ENCODE measurements around the gene PCSK5.

The PCSK5 gene

DNA sequence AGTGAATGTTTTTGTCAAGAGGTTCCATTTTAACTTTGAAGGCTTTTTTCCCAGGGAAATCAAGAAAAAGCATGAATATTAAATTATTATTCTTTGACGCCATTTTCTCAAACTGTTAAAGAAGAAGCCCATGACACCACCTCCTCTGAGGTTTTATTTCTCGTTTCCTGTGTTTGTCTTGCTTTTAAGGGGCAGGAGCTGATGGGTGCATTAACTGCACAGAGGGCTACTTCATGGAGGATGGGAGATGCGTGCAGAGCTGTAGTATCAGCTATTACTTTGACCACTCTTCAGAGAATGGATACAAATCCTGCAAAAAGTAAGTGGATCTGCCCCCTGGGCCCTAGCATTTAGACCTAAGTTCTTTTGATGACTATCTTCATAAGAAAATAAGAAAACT lies 298.4 kb downstream of the PCSK5 start:
- DNase-seq (ENCODE audit: low read depth in 2 of 2), result no peak

DNA sequence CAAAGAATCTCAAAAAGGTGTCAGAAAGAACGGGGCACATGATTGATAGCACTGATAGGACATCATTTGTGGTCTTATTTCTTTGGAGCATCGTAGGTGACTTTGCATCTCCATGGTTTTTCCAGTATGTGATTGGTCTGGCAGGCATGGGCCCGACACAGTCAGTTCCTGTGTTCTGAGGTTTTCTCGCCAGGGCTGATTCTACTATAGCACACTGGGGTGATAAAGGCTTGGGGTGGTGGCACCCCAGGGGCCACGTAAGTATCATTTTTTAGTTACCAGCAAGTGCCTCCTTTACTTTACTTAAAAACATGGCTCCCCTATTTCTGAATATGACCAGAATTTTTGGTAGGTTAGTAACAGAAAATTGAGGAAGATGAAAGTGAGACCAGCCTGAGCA lies 301.0 kb downstream of the PCSK5 start:
- DNase-seq (ENCODE audit: low read depth in 2 of 2), result no peak

DNA sequence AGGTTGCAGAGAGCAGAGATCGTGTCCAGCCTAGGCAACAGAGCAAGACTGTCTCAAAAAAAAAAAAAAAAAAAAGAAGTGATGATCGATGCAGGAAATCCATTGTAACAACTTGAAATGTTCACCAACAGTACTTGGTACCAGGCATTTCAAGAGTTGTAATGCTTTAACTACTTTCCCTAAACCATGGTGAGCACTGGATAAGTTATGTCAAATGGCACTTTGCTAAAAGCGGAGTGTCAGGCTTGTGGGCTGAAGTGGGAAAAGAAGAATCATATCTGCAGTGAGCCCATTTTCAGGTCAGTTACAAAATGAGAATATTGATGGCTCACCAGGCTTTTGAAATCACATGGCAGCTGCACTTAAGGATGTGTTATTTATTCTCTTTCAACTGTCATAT lies 301.5 kb downstream of the PCSK5 start:
- DNase-seq (ENCODE audit: low read depth in 2 of 2), result no peak

DNA sequence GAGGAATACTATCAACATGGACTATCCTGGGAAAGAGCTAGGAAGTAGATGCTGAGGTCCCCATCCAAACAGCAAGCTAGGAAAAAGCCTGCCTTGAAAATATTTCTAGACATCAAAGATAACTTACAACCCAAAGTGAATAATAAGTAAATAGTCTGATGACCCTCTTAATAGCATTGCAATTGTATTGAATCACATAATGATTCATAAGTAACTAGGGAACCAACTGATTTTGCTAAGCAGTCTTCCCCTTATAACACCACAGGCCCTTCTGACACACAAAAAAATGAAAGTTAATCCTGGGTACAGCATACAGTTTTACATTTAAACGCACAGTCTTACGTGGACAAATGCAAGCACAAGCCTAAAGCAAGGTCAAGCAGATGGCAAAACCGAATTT lies 304.4 kb downstream of the PCSK5 start:
- no peak for DNase-seq (ENCODE audit: low read depth in 2 of 2)

DNA sequence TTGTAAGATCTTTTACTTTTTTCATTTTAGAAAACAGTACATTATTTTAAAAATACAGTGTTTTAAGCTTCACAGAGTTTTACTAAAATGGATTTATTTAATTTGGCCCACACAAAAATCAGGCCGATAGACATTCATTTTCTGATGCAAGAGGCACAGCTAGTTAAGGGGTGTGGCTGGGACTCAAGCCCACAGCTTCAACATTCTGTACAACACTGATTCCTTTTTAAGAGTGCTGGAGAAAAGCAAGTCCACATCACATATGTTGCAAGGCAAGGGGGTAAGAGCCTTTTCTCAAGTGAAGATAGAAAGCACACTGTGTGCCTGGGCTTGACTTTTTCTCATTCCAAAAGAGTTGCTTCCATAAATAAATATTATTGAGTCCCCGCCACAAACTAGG lies 307.9 kb downstream of the PCSK5 start:
- no peak for DNase-seq (ENCODE audit: low read depth in 2 of 2)

DNA sequence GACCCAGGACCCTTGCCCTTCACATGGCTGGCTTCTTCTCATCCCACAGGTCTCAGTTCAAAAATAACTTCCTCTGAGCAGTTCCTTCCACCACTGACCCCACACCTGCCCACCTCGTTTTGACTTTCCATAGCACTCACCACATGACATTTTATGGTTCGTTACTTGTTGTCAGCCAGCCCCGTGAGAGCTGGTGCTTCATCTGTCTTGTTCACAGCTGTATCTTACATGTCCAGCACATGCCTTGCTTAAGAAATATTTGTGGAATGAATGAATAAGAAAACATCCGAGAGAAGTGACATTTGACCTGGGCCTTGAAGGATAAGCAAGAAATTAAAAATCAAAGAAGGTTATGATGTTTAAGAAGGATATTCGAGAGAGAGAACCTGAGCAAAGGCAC lies 309.8 kb downstream of the PCSK5 start:
- no peak for DNase-seq (ENCODE audit: low read depth in 2 of 2)

DNA sequence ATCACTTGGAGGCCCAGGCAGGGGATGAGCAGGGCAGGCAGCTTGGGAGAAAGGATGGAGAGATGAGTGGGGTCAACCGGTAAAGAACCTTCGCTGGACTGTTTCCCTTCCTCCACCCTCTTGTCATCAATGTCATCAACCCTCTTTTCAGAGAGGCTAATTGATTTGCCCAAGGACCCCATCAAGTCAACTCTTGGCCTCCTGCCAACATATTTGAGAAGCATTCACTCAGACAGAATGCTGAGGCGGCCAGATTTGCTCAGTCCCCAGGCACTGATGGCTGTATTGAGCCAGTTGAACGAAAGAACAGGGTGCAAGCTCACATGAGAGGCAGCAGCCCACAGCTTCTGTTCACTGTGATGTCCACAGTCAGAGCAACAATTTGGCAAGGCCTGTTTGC lies 310.3 kb downstream of the PCSK5 start:
- DNase-seq (ENCODE audit: low read depth in 2 of 2), result no peak

DNA sequence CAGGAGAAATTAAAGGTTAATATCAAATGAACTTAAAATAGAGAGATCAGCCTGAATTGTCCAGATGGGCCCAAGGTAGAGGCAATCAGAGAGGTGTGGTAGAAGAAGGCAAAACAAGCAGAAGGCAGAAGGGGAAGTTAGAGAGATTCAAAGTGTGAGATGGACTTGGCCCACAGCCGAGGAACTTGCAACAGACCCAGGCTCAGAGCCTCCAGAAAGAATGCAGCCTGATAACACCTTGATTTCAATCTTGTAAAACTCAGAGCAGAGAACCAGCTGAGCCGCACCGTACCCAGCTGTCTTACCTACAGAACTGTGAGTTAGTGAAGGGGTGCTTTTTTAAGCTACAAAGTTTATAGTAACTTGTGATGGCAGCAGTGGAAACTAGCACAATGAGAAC lies 312.9 kb downstream of the PCSK5 start:
- DNase-seq (ENCODE audit: low read depth in 2 of 2), result no peak

DNA sequence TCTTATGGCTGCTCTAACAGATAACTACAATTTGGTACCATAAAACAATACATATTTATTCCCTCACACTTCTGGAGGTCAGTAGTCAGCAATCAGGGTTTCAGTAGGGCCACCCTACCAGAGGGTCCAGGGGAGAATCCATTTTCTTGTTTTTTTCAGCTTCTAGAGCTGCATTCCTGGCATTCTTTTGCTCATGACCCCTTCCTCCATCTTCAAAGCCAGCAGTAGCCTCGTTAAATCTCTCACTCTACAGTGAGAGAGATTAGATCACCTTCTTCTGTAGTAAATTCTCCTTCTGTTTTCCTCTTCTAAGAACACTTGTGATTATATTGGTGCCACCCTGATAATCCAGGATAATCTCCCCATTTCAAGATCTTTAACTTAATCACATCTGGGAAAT lies 316.3 kb downstream of the PCSK5 start:
- no peak for DNase-seq (ENCODE audit: low read depth in 2 of 2)

DNA sequence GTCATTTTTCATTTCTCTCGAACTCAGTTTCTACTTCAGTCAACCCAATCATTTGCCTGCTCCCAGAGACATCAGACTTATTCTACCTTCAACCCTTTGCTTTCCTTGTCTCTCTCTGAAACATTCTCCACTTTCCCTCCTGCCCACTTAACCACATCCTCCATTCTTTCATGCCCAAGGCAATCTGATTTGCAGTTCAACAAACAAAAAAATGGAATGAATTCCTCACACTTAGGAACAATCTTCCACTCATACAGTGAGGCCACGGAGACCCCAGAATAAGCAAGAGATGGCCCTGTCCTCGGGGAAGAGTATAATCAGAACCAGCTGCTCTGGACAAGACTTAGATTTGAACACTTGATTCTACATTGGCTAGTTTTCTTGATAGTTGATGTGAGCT lies 323.3 kb downstream of the PCSK5 start:
- DNase-seq (ENCODE audit: low read depth in 2 of 2), result no peak

DNA sequence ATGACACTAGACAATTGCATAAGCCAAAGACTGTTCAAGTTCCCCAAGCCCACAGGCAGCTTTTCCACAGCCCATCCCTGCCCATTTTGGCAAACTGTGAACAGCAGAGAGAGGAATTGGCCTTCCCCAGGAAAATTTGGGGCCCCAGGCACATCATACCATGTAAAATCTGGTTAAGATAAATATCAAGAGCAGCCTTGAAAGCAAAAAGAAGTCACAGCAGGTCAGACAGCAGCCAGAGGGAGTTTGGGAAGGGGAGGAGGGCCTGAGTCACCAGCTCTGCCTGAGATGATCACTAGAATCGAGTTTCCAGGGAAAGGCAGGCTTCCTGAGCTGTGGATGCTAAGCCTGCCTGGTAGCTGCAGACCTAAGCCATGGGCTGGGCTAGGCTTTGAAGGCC lies 324.6 kb downstream of the PCSK5 start:
- no peak for DNase-seq (ENCODE audit: low read depth in 2 of 2)

DNA sequence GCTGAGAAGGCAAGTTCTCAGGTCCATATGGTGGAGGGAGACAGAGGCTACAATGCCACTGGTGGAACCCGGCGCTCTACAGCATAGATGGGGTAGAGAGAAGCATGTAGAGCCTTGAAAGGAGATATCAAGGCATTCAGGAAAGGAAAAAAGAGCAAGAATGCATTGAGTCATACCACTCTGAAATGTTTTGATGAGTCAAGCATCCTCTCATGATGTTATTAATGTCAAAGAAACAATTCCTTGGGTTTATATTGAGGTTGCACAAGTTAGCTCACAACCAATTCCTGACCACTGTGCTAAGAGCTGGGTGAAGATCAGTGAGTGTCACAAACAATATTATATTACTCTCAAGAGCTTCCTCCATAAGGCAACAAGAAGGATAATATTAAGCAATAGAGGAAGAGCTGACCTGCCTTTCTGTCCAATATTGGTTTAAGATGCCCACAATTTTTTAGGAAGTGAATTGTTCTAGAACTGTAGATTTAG lies 325.7 kb downstream of the PCSK5 start:
- no peak for DNase-seq (ENCODE audit: low read depth in 2 of 2)

DNA sequence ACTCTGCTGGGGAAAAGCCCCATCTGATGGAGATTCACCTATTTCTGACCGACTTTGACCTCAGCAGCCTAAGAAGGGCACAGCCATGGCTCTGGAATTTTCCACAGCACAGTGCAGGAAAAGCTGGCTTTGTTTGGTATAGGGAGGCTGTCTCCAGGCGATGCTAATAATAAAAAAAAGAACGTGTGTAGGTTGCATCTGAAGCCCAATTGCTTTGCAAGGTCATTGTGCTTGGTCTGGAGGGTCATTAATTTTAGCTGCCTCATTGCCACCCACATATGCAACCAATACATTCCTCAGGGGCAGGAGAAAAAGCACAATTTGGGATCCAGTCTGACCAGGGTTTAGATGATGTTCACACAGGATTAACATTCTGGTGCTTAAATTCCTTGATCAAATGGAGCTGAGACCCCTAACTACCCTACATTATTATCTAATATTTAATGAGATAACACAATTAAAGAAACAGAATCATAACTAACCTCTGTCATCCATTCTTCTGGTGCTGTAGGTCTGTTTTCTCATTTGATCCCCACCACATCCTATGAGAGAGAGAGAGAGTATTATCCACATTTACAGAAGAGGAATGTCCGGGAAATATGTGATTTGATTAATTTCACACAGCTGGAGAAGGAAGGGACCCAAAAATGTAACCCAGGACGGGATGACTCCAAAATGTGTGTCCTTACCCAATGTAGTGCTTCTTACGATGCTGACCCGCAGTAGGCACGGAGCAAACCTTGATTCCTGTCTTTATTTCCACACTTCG lies 327.8 kb downstream of the PCSK5 start:
- DNase-seq (ENCODE audit: low read depth in 2 of 2), result no peak

DNA sequence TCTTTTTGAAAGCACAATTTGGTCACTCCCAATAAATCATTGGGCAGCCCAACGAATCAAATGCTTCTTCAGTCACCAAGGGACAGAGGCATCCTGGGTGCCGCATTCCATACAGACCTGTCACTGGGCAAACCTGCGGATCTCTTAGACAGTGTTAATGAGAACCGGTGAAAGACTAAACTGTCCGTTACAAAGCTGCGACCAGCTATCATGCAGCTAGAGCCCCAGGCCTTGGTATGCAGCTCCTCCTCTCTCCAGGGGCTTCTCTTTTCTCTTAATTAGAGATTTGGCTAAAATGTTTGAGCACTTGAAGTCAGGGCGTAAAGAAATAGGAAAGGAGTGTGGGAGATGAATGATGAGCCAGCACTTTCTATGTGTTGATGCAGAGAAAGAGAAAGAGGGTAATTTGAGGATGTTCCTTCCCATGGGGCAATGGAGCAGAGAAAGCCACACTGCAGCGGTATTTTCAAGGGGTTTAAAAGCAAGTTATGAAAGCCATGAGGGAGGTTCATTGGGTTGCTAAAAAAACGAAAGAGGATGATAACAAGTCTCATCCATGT lies 328.5 kb downstream of the PCSK5 start:
- DNase-seq (ENCODE audit: low read depth in 2 of 2), result no peak

DNA sequence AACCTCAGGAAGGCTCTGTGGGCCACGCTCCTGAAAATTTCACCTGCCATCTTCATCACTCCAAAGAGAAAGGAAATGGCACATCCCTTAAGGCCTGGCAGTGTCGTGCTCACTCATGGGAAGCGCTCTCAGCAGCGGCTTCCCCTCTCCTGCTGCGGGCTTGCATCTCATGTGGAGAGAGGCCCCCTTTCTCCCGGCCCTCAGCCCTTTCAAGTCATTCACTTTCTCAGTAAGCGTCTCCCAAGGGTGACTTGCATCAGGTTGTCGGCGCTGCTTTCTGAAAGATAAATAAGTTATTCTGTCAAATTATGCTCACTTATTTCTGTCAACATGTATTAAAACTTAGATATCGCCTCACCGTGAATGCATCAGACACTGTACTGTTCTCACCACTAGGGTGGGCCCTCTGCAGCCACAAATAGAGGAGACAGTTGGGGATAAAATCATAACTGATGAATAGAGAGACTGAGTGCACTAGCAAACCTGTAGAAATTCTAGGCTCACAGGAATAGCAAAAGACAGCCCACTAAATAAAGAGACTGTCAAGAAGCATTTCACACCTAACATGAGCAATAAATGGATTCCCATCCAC lies 329.2 kb downstream of the PCSK5 start:
- DNase-seq (ENCODE audit: low read depth in 2 of 2), result no peak

DNA sequence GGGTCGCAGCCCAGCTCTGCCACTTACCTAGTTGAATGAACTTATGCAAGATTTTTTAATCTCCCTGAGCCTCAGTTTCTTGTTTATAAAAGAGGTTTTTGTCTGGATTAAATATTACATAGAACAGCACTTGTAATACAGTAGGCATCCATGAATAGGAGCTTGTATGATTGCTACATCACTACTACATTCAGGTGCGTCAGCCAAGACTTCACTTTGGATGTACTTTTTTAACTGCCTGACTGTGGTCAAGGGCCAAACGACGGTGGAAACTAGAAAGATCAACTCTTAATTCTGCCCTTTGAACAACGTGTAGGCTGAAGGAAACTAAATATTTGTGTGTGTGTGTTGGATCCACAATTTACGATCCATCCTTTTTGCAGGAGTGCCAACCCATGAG lies 330.9 kb downstream of the PCSK5 start:
- DNase-seq (ENCODE audit: low read depth in 2 of 2), result no peak

DNA sequence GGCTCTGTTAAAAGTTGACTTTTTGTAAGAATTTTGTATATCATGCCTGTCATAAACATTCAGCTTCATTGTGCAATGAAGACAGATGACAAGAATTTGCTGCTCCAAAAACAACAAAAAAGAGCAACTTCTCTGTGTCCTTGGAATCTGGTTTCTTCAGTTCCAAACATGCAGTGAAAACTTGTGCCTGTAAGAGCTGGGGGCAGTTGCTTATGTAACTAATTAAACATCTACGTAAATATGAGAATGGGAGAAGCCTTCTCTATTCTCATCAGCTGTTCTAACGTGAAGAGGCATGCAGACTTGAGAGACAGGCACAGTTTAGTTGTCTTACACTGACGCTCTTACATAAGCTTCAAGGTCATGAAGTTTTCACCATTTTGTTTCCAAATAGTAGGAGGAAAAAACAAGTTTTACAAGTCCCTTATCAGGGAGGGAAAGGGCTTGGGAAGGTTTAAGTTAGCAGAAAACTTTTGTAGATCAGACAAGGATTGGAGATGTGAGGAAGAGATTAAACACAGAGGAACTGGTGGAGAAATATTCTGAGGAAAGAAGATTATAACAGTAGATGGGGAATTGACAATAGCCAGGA lies 333.4 kb downstream of the PCSK5 start:
- no peak for DNase-seq (ENCODE audit: low read depth in 2 of 2)

DNA sequence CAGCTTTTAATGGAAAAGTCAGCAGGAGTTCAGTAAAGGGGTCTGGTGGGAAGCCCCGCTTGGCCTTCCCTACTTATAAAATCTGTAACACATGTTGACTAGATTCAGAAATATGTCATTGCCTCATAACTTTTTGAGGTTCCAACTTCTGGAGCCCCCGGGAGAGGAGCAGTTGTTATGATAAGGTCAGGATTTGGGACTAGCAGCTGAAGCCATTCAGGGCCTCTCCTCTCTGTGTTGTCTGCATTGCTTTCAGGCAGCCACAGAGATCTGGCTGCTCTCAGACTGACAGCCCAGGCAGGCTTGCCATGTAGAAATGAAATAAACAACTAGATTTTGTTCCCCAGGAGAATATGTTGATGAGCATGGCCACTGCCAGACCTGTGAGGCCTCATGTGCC lies 336.7 kb downstream of the PCSK5 start:
- no peak for DNase-seq (ENCODE audit: low read depth in 2 of 2)

DNA sequence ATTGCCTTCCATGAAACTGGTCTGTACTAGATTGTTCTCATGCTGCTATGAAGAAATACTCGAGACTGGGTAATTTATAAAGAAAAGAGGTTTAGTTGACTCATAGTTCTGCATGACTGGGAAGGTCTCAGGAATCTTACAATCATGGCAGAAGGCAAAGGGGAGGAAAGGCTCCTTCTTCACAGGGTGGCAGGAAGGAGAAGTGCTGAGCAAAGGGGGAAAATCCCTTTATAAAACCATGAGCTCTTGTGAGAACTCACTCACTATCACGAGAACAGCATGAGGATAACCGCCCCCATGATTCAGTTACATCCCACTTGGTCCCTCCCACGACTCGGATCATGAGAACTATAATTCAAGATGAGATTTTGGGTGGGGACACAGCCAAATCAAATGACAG lies 340.5 kb downstream of the PCSK5 start:
- no peak for DNase-seq (ENCODE audit: low read depth in 2 of 2)

DNA sequence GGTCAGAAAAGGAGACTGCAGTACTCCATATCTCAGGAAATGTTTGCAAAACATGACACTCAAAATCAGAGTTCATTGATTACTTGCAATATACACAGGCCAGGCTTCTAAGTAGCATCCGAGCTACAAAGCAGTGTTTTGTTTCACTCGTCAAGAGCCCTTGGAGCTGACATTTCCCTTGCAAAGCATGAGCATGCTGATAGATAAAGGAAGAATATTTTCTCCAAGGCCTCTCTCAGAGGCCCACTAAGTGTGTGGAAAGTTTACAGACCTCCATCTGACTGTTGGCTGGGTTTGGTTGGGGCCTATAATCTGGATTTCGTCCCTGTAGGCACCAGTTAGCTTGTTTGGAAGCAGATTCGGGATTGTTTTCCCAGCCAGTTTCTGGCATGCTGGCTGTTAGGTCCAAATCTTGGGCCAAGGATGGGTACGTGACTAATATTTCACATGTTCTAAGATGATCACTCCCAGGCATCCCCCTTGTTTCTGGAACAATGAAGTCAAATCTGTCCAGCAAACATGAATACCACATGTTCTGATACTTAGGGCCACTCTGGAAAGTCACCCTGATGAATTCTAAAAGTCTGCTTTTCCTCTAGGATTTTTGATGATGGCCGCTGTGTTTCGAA lies 342.5 kb downstream of the PCSK5 start:
- DNase-seq (ENCODE audit: low read depth in 2 of 2), result no peak

DNA sequence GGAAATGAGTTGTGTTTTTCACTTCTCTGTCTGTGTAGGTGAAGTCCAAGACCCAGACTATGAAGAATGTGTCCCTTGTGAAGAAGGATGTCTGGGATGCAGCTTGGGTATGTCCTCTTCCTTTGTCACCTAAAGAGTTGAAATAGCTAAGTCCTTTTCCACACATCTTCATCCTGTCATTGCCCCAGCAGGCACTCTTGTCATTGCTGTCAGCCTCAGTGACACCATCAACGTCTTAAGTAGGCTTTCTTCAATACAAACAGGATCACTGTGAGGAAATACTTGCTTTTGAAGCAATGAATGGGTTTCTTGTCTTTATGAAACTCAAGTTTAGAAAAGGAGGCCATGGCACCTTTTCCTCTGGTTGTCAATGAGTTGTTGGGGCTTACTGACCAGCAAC lies 350.1 kb downstream of the PCSK5 start:
- no peak for DNase-seq (ENCODE audit: low read depth in 2 of 2)

DNA sequence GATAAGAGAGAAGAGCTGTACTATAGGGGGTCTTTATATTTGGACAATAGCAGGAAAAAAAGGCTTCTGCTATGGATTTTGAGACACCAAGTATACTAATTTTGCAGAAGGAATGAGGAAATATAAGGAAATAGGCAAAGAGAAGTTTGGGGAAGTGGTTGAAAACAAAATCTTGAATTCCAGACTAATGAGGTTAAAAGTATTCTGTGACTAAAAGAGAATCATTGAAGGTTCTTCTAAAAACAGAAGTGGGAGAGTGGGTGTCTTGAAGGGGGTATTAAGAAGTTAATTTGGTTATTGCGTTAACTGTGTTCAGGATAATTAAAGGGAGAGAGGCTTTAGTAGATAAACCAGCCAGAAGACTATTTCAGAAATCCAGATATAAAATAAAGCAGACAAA lies 355.0 kb downstream of the PCSK5 start:
- DNase-seq (ENCODE audit: low read depth in 2 of 2), result no peak

DNA sequence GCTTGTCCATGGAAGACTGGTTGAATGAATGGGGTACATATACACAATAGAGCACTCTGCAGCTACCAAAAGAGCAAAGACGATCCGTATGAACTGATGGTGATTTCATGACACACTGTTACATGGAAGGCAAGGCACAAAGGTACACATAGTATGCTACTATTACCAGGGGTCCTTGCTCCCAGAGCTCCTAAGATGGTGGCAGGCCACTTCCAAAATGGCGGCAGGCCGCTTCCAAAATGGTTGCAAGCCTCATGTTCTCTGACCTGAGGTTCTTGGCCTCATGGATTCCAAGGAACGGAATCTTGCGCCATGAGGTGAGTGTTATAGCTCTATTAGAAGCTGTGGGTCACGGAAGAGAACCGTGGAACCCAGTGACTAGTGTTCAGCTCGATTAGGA lies 356.2 kb downstream of the PCSK5 start:
- DNase-seq (ENCODE audit: low read depth in 2 of 2), result no peak

All from stimulated activated CD4-positive, alpha-beta T cell treated with anti-CD3 and anti-CD28 coated beads, Interleukin-12 subunit alpha, Interleukin-12 subunit beta, amount 100 ng/mL, for 24 hours (primary cell).